ENCODE measurements around the gene AQP2. TPM values are rescaled to one million over a fixed set of nuclear protein-coding genes. Genes with fewer than 3 reads are reported as not detected.

Gene AQP2
- total RNA-seq, 1 experiment from 2014 or later = not detected

- TF ChIP-seq CTCF (IDR thresholded peaks at IDR 0.05; ENCODE audit: insufficient read depth in 1 of 2, low read depth in 1 of 2, low read length in 1 of 2, severe bottlenecking in 1 of 2, unreplicated experiment in 1 of 2) = no peak
- H3K27me3 ChIP-seq (replicated peaks; ENCODE audit: control insufficient read depth, insufficient read depth, low read length) = no peaks in the 10 kb centered on the region
- BruUV-seq (replicated peaks) = no TSS peak
- CTCF ChIA-PET = interaction anchor here (1.6 kb wide), 1 partner anchor 126 kb away, joined by 5 read pairs; no protein-coding TSS in a partner anchor
- Mint-ChIP-seq H3K27me3 (ENCODE audit: insufficient read depth, unreplicated experiment) (no peaks in the 10 kb centered on the region), H3K9me3 (ENCODE audit: unreplicated experiment) (no peaks in the 10 kb centered on the region), H3K36me3 (ENCODE audit: insufficient read depth, unreplicated experiment) (peaks cover 10% of the 10 kb centered on the region), H3K27ac (ENCODE audit: unreplicated experiment) (no peak overlapping the region), H3K4me3 (ENCODE audit: unreplicated experiment) (no peak overlapping the region), H3K4me1 (ENCODE audit: low read depth, unreplicated experiment) (peaks cover 12% of the 10 kb centered on the region)
- no peaks in the 10 kb centered on the region for H3K36me3 ChIP-seq (ENCODE audit: control insufficient read depth, insufficient read depth, low read length)
- POLR2A ChIA-PET = no interaction called here
- no peak overlapping the region for H3K4me3 ChIP-seq (ENCODE audit: low read depth, low read length)
- H3K9me3 ChIP-seq = no peaks in the 10 kb centered on the region
- DNase-seq = no peak
- H3K4me1 ChIP-seq = peaks cover 5% of the 10 kb centered on the region
- intact Hi-C loops (cut with micrococcal nuclease; ENCODE audit: unreplicated experiment) = no loop called here
Measured at GRCh38 chr12:49944718-49945117, 5.8 kb upstream of the AQP2 start.

GRCh38 chr12:49945394-49946080 lies 5.0 kb upstream of the AQP2 start:
- no TSS peak for BruUV-seq (replicated peaks)
- CTCF ChIA-PET = interaction anchor here (0.6 to 1.6 kb wide), 5 partner anchors 22 to 169 kb away, joined by 3 to 9 read pairs (median 5); no protein-coding TSS in a partner anchor
- H3K9me3 ChIP-seq = no peaks in the 10 kb centered on the region
- H3K4me1 ChIP-seq = peaks cover 5% of the 10 kb centered on the region; the same call in 1 of the 2 replicates
- no peak overlapping the region for H3K4me3 ChIP-seq (ENCODE audit: low read depth, low read length)
- no peaks in the 10 kb centered on the region for H3K27me3 Mint-ChIP-seq (ENCODE audit: insufficient read depth, unreplicated experiment)
- H3K36me3 ChIP-seq (ENCODE audit: control insufficient read depth, insufficient read depth, low read length) = no peaks in the 10 kb centered on the region
- H3K27ac Mint-ChIP-seq (ENCODE audit: unreplicated experiment) = no peak overlapping the region
- intact Hi-C loops (cut with micrococcal nuclease; ENCODE audit: unreplicated experiment) = no loop called here
- no peaks in the 10 kb centered on the region for H3K27me3 ChIP-seq (replicated peaks; ENCODE audit: control insufficient read depth, insufficient read depth, low read length)
- H3K4me1 Mint-ChIP-seq (ENCODE audit: low read depth, unreplicated experiment) = peaks cover 12% of the 10 kb centered on the region
- POLR2A ChIA-PET = interaction anchor here (0.6 kb wide), 1 partner anchor 281 kb away, joined by 3 read pairs; no protein-coding TSS in a partner anchor
- no peaks in the 10 kb centered on the region for H3K9me3 Mint-ChIP-seq (ENCODE audit: unreplicated experiment)
- H3K4me3 Mint-ChIP-seq (ENCODE audit: unreplicated experiment) = no peak overlapping the region
- peaks cover 8% of the 10 kb centered on the region for H3K36me3 Mint-ChIP-seq (ENCODE audit: insufficient read depth, unreplicated experiment)
- DNase-seq = peak in 1 of 2 experiments; percentile 68
- peak; percentile 64 to 76 for TF ChIP-seq CTCF (IDR thresholded peaks at IDR 0.05; ENCODE audit: insufficient read depth in 1 of 2, low read depth in 1 of 2, low read length in 1 of 2, severe bottlenecking in 1 of 2, unreplicated experiment in 1 of 2)

- Histone ChIP-seq H3K4me1 (peaks cover 5% of the 10 kb centered on the region; the same call in 1 of the 2 replicates), H3K27me3 (replicated peaks; ENCODE audit: control insufficient read depth, insufficient read depth, low read length) (no peaks in the 10 kb centered on the region), H3K36me3 (ENCODE audit: control insufficient read depth, insufficient read depth, low read length) (no peaks in the 10 kb centered on the region), H3K9me3 (no peaks in the 10 kb centered on the region), H3K4me3 (ENCODE audit: low read depth, low read length) (no peak overlapping the region)
- Mint-ChIP-seq H3K9me3 (ENCODE audit: unreplicated experiment) (no peaks in the 10 kb centered on the region), H3K4me1 (ENCODE audit: low read depth, unreplicated experiment) (peaks cover 12% of the 10 kb centered on the region), H3K4me3 (ENCODE audit: unreplicated experiment) (no peak overlapping the region), H3K27me3 (ENCODE audit: insufficient read depth, unreplicated experiment) (no peaks in the 10 kb centered on the region), H3K36me3 (ENCODE audit: insufficient read depth, unreplicated experiment) (peaks cover 5% of the 10 kb centered on the region), H3K27ac (ENCODE audit: unreplicated experiment) (no peak overlapping the region)
- intact Hi-C loops (cut with micrococcal nuclease; ENCODE audit: unreplicated experiment) = no loop called here
- DNase-seq = no peak
- TF ChIP-seq CTCF (IDR thresholded peaks at IDR 0.05; ENCODE audit: insufficient read depth in 1 of 2, low read depth in 1 of 2, low read length in 1 of 2, severe bottlenecking in 1 of 2, unreplicated experiment in 1 of 2) = no peak
- ChIA-PET CTCF (interaction anchor here (0.6 to 1.6 kb wide), 6 partner anchors 21 to 219 kb away, joined by 3 to 9 read pairs (median 5); no protein-coding TSS in a partner anchor), POLR2A (interaction anchor here (0.5 to 0.6 kb wide), 2 partner anchors 78 to 281 kb away, joined by 3 read pairs; no protein-coding TSS in a partner anchor)
- BruUV-seq (replicated peaks) = no TSS peak
Measured at GRCh38 chr12:49946086-49946485, 4.5 kb upstream of the AQP2 start.
